ENCODE results near the gene GRIN2C.
"Not testable (repeated sequence)": the region's sequence is repeated elsewhere in the genome, so short reads cannot be mapped to it uniquely, and the experiment has no call there.

GRIN2C gene

DNA sequence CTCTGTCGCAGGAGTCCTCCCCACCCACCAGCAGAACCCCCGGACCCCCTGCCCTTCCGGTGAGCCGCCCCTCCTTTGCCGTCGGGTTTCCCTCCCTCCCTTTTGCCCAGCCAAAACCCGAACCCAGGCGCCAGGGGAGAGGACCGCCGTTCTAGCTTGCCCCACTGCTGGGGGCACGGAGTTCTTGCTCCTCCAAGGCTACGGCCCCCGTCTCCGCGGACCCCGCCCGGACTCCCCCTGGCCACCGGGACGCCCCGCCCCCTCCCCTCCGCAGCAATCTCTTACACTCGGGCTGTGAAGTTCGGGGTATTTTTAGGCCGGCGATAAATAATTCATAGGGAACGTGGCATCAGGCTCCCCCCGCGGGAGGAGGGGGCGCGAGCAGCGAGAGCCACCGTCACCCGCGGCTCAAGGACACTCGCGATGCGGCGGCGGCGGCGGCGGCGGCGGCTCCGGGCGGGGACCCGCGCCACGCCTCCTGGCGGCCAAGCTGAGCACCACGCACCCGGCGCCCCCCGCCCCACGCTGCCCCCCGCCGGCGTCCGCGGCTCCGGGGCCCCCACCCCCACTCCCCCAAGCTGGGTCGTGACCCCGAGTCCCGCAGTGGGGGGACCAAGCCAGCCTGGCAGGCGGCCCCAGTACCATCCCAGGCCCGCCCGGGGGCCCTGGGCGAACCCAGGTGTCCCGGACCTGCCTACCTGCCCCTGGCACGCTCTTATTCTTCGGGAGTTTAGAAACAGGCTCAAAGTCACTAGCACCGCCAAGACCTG lies at the start of gene GRIN2C:
Gene GRIN2C (minus strand): TSS at position 427 of the 770 bp plus-strand sequence. CDS start 4,793 bp downstream, outside the sequence.
- no peak for FAIRE-seq

DNA sequence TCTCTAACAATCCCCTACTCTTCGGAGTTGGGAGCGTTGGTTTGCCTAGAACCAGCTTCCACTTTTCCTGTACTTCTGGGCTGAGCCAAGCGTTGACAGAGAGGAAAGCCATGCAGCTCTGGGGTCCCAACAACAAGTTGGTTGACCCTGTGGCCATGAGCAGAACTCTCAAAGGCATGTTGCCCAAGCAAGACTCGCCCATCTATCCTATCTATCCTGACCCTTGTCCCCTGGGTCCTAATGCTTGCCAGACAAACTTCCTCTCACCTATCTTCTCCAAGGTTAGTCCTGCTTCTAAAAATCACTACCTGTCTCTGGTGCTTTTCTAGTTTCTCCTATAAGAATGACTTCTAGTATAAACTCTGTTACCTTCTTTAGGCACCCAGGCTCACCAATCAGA lies 49.4 kb upstream of the GRIN2C start:
- FAIRE-seq: not testable (repeated sequence)

DNA sequence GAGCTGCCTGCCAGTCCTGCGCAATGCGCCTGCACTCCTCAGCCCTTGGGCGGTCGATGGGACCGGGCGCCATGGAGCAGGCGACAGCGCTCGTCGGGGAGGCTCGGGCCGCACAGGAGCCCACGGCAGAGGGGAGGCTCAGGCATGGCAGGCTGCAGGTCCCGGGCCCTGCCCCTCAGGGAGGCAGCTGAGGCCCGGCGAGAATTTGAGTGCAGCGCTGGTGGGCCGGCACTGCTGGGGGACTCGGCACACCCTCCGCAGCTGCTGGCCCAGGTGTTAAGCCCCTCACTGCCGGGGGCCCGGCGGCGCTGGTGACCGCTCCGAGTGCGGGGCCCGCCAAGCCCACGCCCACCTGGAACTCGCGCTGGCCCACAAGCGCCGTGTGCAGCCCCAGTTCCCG lies 47.3 kb upstream of the GRIN2C start:
- no peak for FAIRE-seq

DNA sequence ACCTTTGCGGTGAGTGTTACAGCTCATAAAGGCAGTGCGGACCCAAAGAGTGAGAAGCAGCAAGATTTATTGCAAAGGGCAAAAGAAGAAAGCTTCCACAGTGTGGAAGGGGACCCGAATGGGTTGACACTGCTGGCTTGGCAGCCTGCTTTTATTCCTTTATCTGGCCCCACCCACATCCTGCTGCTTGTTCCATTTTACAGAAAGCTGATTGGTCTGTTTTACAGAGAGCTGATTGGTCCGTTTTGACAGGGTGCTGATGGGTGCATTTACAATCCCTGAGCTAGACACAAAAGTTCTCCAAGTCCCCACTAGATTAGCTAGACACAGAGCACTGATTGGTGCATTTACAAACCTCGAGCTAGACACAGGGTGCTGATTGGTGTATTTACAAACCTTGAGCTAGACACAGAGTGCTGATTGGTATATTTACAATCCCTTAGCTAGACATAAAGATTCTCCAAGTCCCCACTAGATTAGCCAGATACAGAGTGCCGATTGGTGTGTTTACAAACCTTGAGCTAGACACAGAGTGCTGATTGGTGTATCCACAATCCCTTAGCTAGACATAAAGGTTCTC lies 46.6 kb upstream of the GRIN2C start:
- FAIRE-seq: not testable (repeated sequence)

DNA sequence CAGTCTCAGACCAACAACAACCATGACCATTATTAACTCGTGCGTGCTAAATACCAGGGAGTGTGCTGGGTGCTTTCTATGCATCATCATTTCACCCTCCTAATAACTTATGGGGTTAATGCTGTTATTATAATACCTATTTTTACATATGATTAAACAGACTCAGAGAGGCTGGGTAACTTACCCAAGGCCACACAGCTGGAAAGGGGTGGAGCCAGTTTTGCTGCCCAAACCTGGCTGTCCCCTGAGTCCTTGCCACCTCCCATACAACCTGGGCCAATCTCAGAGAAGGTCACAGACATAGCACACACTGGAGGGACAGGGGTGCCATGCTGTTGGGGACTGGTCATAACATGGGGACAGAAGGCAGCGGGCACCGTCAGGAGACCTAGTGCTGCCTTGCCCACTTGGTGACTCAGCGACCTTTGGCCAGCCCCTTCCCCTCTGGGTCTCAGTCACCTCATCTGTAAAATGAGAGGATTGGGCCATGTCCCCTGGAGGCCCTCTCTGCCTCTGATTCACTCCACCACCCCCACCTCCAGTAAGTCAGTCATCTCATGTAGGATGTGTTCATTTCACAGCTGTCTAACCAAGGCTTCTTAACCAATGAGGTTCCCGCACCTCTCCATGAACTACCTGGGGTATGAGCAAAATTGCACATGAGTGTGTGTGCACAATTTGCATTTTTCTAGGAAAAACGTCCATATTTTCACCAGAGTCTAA lies 45.2 kb upstream of the GRIN2C start:
- no peak for FAIRE-seq

DNA sequence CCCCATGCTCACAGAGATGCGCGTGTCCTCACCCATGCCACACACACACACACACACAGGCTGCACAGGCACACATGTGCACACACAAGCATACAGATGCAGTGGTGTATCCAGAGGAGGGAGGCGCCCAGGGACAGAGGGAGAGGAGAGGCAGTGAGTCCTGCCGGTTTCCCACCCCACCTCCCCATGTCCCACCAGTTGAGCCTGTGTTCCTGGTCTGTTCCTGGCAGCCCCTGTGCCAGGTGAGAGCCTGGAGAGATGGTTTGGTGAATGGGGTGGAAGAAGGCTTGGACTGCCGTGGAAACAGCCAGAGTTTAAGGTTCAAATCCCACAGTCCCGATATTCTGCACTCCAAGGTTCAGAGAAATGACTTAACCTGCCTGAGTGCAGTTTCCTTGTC lies 44.0 kb upstream of the GRIN2C start:
- no peak for FAIRE-seq

DNA sequence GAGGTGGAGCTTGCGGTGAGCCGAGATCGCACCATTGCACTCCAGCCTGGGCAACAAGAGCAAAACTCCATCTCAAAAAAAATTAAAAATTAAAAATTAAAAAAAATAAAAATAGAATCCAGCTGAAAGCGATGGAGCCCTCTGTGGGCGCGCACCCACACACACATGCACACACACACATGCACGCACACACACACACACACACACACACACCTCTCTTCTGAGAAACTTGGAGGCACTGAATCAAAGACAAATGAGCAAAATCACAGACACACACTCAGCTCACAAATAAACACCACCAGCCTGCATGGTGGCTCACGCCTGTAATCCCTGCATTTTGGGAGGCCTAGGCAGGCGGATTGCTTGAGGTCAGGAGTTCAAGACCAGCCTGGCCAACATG lies 43.3 kb upstream of the GRIN2C start:
- no peak for FAIRE-seq

DNA sequence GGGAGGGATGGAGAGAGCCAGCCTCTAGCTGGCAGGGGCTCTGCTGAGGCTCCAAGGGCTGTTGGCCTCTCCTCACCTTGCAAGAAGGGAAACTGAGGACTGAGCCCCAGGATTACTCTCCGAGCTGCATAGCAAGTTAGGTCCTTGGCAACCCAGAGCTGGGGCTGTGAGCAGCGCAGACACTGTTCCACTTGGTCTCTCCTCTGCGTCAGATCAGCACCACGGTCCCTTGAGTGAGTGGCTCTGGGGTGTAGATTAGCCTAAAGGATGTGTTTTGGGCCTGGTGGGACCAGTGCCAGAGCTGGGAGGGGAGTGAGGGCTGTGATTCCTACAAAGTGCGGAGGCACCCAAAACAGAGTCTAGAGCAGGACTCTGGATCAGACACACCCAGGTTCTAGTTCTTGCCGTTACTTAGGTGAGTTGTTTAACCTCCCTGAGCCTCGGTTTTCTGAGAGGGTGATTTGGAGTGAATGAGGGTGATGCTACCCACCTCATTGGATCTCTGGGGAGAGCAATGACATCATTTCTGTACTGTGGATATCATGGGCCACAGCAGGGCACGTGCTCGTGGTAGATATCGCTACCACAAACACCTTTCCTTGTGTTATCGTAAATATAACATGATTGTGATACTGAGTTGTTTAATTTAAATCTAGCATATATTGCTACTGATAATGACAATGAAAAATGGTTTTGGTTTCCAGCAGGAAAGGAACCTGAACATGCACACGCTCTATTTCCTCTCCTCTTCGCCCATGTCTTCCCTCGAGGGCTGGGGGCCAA lies 41.9 kb upstream of the GRIN2C start:
- no peak for FAIRE-seq

DNA sequence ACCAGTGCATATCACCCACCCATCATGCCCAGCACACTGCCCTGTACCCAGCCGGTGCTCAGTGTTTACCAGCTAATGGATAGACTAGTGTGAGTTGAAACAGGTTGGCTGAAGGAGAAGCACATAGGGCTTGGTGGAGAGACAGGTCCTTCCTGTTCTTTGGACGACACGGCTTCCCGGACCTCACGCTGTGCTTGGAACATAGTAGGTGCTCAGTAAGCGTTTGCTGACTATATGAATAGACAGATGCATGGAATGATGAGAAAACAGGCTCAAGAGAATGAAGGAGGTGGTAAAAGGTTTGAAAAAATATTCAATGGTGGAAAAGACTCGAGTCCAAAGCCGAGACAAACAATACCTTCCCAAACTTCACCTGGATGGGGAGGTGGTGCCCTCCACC lies 40.5 kb upstream of the GRIN2C start:
- no peak for FAIRE-seq

DNA sequence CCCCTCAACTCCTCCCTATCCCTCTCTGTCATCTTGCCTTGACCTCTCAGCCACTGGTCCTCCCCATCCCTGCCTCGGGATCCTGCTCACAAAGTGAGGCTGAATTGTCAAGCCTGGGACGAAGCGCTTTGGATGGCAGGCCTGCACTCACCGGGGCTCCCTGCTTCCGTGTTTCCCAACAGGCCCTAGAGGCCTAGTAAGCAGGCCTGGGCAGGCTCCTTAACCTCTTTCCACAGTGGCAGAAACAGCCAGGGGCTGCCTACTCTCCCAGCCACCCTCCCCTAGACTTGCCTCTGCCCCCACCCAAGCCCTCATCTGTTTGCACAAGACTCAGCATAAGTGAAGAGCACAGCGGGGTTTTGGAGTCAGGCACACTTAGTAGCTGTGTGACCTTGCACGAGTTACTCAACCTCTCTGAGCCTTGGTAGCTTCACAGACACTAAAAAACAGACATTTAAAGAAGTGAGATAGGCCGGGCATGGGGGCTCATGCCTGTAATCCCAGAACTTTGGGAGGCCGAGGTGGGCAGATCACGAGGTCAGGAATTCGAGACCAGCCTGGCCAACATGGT lies 38.8 kb upstream of the GRIN2C start:
- FAIRE-seq: no peak

DNA sequence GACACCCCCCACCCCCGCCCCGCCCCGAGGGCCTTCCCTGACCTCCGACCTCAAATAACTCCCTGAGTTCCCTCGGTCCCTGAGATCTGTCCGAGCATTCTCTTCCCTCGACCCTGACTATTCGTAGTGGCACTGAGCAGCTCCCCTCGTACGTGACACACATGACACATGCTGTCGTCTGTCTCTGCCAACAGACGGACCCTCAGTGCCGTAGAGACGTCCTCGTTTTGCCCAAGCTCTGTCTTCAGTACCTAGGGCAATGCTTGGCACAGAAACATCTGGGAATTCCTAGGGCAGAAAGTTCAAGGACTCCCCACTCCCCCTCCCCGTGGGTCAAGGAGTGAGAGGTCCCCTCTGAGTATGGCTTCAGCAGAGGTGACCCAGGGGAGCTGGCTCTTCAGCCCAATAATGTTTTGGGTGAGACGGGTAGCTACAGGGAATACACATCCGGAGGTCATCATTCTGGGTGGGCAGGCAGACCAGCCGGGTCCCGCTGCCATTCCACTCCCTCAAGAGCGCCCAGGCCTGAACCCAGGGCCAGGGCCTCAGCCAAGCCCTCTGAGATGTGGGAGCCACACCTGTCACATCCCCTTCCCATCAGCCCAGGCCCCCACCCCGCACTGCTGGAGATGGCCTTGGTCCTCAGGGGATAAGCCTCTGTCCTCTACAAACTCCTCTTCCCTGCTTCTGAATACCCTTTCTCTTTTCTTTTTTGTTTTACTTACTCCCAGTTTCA lies 34.4 kb upstream of the GRIN2C start:
- no peak for FAIRE-seq

DNA sequence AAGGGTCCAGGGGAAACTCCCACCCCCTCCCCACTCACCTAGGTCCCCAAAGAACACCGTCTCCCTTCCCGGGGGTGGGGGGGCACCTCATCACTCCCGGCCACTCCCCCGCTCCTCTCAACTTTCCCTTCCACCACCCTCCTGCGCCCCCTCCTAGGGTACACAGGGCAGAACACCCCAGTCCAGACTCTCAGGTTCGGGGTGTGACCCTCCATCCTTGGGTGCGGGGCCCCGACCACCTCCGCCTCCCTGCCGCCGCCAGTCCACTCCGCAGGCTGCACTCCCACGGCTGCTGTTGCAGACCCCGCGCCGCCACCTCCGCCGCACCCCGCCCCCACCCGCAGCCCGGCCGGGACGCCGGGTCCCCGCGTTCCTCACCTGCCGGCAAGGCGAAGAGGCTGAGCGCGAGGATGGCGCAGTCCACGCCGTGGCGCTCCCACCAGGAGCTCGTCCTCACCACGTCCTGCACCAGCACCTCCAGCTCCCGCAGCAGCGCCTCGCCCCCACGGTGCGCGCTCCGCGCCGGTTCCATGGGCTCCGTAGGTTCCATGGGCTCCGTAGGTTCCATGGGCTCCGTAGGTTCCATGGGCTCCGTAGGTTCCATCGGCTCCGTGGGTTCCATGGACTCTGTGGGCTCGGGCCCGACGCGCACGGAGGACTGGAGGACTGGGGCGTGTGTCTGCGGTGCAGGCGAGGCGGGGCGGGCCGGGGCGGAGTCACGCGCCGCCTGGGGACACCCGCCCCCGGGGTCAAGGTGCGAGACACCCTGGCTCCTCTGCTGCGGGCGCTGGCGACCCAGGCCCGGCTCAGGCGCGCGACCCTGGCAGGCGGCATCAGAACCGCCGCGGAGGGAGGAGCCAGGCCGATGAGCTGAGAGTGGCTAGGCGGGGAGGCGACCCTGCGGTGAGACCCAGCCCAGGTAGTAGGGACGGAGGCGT lies 33.6 kb upstream of the GRIN2C start, which contains the start of gene FADS6:
Gene FADS6 (minus strand): TSS at position 660 of the 938 bp plus-strand sequence. CDS start 38 bp downstream, at position 622.
- no peak for FAIRE-seq

DNA sequence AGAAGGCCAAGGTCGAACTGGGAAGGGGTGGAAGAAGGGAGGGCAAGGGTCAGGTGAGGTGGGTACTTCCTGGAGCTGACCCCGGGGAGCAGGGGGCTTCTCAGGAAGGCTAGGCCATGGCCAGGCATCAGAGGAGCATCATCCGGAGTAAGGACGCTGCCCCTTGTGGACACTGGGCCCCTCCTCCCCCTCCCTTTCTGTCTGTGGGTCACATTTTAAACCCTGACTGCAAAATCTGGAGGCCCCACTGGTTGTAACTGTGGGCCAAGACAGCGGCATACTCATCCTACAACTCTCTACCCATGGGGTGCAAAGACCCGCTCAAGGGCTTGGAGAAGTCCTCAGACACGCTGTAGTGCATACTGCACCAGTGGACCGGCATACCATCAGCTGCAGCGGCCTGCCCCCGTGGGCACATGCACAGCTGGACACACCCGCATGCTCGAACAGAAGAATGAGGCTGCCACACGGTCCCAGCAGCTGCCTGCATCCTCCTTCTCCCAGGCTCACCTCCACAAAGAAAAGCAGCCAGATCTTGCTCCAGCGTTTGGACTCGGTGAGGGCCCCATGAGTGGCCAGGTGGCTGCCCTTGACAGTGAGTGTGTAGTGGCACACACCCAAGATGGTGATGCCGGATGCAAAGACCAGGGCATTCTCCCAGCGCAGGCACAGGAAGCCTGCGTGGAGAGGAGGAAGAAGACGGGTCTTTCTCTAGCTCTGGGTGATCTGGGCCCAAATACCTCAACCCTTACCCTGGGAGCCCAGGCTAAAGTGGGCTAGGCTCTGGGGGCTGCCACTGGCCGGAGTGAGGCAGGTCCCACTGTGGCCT lies 32.5 kb upstream of the GRIN2C start:
- no peak for FAIRE-seq

DNA sequence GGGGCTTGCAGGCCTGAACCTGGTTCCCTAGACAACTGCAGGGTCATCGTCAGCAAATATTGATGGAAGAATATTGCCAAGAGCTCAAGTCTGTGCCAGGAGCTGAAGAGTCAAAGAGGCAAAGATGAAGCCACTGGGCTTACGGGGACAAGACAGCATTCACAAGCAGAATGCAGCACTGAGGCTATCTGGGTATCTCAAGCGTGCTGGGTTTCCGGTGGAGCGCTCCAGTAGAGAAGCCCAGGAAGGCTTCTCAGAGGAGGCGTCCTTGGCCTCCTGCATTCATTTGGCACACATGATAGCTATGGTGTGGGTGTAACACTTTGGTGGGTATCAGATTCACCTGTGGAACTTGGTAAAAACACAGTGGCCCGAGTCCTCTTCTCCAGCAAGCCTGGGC lies 30.9 kb upstream of the GRIN2C start:
- no peak for FAIRE-seq

DNA sequence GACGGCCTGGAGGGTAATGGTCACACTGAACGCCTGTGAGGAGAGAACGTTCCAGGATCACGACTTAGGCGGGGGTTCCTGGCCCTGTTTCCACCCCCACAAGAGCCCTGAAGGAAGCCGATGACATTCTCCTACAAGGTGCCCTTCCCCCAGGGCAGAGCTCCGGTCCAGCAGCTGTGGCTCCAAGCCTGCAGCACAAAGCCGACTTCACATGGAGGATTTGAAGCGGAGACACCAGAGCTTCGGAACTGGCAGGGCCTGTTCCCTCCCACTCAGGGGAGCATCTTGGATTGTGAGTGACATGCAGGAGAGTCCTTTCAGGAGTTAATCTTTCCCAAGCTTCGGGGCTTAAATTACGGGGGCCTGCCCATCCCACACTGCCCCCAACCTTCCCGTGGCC lies 28.8 kb upstream of the GRIN2C start:
- FAIRE-seq: no peak

DNA sequence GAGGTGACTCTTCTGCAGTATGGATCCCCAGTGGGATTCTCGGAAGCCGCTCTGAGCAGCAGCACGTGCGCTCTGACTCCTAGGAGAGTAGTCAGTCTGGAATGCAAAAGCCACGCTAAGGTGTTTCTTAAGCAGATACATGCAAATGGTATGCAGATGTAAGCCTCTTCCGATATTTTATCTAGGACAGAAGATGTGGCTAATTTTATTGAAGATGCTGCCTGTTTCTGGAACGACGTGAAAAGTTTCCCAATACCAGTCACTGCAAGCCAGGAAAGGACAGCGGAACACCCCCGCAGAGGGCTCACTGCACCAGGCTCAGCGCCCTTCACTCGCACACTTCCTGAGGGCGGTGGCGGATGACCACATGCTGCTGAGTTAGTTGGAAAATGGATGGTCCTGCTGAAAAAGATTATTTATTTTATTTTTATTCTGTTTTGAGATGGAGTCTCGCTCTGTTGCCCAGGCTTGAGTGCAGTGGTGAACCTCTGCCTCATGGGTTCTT lies 23.6 kb upstream of the GRIN2C start:
- FAIRE-seq: no peak

DNA sequence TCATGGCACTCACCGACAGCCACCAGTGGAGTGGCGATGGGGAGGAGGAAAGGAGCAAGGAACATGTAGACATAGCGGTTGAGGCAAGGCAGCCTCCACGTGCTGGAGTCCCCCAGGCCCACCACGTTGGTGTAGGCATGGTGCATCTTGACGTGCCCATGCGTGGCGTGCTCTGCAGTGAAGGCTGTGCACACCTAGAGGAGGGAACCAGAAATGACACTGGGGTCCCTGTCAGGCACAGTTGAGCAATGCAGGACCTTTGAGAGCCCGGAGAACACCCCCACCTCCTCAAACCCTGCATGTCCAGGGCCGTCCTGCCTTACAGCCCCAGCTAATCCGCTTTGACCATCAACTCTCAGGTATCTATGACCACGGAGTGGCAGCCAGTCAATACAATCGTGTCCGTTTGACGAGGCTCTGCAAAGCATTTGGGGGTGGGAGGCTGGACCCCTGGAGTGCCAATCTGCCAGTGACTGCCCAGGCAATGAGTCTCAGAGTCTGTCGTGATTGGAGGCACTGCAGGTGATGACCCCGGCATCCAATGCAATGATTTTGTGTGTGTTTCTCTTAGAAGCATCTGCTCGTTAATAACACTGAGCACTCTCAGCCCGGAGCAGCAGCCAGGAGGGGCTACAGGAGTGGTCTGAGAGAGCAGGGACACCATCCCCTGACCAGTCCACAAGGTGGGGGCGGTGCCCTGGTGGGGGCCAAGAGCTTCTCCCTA lies 23.0 kb upstream of the GRIN2C start:
- FAIRE-seq: no peak

DNA sequence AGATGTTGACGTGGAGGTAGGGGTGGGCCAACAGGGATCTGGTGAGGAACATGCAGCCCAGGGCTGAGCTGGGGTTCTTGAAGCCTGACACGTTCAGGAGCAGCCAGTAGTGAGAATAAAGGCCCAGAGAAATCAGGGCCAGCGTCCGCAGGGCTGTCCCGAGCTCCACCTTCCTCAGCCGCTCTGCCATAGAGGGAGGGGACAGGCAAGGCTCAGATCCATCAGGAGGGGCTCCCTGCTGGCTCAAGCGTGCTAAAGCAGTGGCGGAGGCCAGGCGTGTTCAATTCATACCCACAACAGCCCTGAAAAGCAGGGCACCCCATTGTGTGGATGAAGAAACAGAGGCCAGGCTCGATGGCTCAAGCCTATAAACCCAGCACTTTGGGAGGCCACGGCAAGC lies 21.4 kb upstream of the GRIN2C start:
- FAIRE-seq: no peak

DNA sequence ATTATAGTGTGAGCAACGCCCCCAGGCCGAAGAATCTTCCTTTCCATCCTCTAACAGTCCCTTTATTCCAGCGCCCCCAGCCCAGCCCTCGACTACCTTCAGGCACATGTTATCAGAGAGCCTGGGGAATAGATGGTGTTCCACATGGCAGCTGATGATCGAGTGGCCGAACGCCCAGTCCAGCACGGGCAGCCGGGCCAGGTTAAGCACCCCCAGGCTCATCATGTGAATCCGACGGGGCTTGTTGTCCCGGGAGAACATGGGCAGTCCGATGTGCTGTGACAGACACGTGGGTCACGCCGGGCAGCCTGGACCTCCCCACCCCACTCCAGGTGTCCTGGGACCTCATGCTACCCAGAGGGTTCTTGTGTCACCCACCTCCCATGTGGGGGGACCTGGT lies 19.6 kb upstream of the GRIN2C start:
- FAIRE-seq: no peak
